Measurements from ENCODE around the gene TCF7L2.

DNA sequence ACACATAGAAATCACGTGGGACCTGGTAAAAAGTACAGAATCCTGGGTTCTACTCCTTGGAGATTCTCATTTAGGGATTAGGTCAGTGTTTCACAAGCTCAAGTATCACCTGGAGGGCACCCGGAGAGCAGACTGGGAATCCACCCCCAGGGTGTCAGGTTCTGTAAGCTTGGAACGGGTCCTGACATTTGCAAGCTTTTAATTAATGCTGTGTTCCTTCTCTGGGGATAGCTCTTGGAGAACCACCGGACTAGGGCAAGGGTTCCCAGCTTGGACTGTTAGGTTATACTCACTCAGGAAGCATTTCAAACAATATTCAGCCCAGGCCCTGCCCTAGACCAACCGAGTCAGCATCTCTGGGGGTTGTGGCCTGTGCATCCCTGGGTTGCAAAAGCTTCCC lies 23.0 kb downstream of the TCF7L2 start:
- TF ChIP-seq POLR2AphosphoS5 (IDR thresholded peaks at IDR 0.05; ENCODE audit: insufficient read depth in 1 of 2, low read depth in 1 of 2) (no peak), CTCF (IDR thresholded peaks at IDR 0.05) (no peak), POLR2A (IDR thresholded peaks at IDR 0.05) (no peak)
